ENCODE measurements around the gene ODF4.

DNA sequence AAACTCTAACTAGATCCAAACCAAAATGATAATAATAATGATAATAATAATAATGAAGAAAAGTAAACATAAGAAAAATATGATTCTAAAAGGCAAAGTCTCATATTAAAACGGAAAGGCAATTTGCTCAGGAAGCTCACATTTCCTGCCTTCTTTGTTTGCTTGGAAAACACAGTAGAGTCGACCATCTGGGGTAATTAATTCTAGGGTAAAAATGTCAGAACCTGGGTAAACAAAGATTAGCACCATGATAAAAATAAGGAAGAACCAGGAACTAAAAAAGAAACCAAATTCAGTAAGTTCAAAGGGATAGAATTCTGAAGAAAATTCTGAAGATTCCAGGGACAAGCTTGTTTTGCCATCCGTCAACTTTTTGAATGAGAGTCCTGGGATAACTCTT lies 20.6 kb downstream of the ODF4 start:
- TF ChIP-seq SPI1 (IDR thresholded peaks at IDR 0.05; ENCODE audit: low read depth, low read length) (no peak), POLR2AphosphoS5 (IDR thresholded peaks at IDR 0.05; ENCODE audit: low read depth, low read length) (no peak), TAF1 (IDR thresholded peaks at IDR 0.05; ENCODE audit: low read depth, low read length) (no peak), POLR2A (IDR thresholded peaks at IDR 0.05; ENCODE audit: low read depth, low read length) (no peak), POU2F2 (IDR thresholded peaks at IDR 0.05; ENCODE audit: low read depth, low read length) (no peak)
